NCI-H2227 (cell line): ENCODE results near the gene TBX18.

Source experiments
- DNase-seq: peaks from one replicate; lab custom pipeline; 2025; ENCODE audit not compliant: unreplicated experiment; lab: John Stamatoyannopoulos, UW

TBX18 gene

DNA sequence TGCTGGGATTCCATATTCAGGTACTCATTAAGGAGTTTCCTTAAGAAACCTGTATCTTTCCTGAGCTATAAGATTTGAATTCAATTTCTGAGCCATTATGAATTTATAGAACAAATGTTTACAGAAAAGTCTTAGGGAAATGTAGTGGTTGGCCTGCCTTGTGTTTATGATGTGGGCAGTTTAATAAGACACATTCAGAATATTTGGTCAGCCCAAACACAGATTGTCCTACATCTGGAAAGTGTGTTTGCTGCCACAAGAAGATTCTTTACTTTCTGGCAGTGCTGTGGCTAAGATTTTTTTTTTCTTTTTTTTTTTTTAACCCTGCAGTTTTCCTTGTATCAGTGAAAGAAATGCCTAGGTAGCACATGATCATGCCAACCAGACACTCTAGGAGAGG lies 15.2 kb downstream of the TBX18 start:
- no peak for DNase-seq

DNA sequence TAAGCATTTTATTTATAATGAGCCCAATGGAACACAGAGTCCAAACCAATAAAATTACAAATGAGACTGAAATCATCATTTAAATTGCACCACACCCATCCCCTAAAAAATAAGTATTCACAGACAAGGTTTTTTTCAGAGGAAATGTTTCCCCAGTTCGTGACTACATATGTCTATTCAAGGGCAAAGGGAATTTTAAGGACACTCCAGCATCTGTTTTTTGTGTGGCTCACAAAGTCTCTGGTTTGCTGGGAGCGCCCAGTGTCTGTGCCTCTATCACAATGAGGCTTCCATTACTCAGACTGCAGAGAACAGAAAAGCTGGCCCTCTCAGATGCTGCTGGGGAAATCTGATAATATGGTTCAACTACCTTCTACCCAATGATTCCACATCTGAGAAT lies 16.0 kb downstream of the TBX18 start:
- DNase-seq = no peak

DNA sequence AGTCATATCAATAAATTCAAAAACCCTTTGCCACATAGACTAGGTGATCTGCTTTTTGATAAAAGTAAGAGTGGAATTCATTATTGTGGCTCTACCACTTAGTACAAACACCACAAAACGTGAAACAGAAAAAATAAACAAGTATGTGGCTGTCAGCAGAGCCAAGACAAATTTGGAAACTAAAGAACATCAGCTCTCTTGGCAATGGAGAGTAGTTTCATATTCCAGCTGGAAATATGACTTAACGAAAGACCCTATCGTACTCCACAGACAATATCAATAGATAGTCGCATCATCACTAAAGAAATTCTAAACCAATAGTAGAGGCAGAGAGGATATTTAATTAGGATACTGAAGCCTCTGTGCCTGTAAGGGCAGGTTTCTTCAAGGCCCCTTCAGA lies 20.8 kb downstream of the TBX18 start:
- DNase-seq = no peak

- no peak for DNase-seq
Measured at GRCh38 chr6:84740385-84740784, 24.0 kb downstream of the TBX18 start.

GRCh38 chr6:84739866-84740208 lies 24.6 kb downstream of the TBX18 start:
- DNase-seq = no peak

- DNase-seq = no peak
Measured at GRCh38 chr6:84738996-84739865, 25.2 kb downstream of the TBX18 start.

GRCh38 chr6:84733889-84734288 lies 30.5 kb downstream of the TBX18 start:
- DNase-seq = no peak

- DNase-seq = no peak
Measured at GRCh38 chr6:84731901-84732300, 32.5 kb downstream of the TBX18 start.

- no peak for DNase-seq
Measured at GRCh38 chr6:84731401-84731800, 33.0 kb downstream of the TBX18 start.

DNA sequence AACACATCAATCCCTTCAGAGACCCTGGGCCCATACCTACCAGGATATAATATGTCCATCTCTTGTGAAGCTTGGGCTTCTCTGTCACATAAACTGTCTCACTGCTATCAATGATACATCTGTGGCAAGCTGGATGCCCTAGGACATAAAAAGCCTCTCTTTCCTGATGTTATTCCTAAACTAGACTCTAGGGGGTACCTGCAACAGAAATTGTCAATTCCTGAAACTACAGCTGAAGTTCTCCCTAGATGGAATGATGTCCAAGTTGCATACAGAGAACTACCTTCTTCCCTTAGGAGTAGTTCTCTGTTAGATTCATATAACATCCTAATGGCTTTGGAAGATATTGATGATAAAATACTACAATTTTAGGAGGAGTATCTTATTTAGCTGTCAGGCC lies 35.8 kb downstream of the TBX18 start:
- DNase-seq = peak; percentile 0

DNA sequence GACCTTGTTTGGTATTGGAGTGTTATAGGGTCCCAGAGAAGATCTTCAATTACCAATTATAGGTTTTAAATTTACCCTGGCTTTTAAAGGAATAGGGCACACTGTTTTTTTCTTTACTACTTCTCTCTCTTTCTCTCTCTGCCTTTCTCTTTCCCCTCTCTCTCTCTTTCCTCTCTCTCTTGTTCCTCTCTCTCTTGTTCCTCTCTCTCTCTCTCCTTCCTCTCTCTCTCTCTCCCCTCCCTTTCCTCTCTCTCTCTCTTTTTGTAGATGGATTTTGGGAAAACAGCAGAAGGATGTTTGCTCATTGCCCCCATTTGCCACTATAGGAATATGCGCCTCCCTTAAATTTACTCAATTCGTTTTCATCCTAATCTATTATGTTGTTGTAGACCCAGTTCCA lies 45.2 kb downstream of the TBX18 start:
- DNase-seq = no peak

- DNase-seq = no peak
Measured at GRCh38 chr6:84718038-84718955, 46.1 kb downstream of the TBX18 start.

DNA sequence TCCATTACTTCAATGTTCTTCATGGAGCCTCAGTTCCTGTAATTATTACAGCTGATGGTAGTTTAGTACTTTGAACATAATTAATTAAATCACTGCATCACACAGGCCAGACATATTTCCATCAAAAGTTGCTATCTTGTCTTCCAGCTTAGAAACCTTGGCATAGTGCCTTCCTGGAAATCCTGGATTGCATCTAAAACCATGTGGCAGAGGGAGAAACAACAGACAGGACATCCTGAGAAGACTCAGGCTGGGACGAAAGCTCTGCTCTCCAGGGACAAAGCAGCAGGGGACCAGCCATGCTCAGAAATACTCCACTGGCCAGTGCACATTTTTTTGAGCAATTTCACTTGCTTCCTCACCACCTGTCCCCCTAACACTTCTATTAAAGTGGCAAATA lies 55.3 kb downstream of the TBX18 start:
- no peak for DNase-seq

DNA sequence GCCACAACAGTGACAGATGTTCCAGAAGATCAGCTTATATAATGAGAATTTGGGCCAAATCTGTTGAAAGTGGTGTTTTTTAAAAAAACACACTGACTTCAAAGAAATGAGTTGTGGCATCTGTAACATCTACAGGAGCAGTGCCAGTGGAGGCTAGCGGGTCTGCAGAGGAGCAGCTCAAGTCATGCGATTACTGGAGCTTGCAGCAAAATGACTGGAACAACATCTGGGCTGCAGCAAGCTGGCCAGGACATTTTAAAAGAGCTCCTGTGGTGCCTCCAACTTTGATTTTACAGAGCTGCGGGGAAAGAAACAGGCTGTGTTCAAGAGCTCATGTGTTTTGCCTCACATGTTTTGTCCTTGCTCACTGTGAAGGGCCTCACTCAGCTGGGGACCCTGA lies 57.2 kb downstream of the TBX18 start:
- DNase-seq = no peak

DNA sequence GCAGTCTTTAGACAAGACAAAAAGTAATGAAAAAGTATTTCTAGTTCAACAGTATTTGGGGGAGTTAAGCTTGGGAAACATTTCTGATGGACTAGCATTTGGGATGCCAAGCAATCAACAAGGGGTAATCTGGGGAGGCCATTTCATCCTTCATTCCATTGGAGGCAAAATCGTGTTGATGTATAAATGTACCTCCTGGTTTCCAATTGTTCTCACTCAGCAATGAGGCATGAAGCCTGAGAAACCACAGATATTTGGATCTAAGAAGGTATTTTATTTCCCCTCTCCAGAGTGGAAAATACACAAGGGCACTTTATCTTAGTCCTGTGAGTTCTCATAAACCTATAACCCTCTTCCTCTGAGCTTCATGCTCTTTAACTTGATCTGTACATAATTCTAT lies 68.2 kb downstream of the TBX18 start:
- DNase-seq = no peak

GRCh38 chr6:84691978-84692623 lies 72.3 kb downstream of the TBX18 start:
- no peak for DNase-seq

DNA sequence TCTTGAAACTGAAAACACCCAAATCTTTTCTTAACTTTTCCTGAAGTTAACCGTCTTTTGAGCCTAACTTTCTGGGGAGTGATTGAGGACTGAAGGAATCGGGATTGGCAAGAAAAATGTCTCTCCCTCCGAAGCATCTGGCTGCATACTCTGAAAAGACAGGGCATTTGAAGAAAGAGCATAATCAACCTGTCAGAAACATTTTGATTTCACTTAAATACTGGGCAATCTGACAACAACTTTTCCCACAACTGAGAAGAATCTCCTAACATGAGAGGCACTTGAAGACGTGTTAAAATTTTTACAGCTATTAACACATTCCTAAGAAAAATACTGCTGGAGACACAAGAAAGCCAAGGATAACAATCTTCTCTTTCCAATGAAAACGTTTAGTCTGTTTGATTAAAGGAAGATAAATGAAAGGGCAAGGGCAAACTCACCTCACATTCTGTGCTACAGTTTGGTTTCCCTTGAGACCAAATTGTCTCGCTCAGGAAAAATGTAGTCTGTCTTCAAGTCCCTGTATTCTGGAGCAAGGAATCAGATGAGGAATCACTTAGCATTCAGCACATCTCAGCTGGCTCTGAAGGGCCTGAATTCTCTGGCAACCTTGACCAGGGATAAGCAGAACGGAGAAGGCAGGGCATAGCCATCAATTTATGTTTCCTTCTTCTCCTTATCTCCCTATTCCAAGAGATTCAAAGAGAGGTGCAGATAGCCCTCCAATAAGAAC lies 76.1 kb downstream of the TBX18 start:
- no peak for DNase-seq

DNA sequence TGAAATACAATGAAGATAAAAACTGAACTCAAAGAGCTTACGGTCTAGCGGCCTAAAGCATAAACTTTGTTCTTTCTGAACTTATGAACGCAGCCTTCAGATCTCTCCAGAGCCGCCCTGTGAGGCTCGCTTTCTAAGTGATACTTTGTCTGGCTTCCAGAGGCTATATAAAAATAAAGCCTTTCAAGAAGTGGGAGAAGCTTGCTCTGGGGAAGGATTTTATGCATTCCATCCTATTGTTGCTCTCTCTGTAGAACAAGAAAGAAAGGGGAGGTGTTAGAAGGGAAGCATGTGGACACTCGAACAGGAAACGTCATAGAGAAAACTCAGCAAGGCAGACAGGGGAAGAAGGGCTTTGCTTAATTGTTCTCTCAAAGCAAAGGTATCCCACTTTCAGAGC lies 77.0 kb downstream of the TBX18 start:
- DNase-seq = no peak

DNA sequence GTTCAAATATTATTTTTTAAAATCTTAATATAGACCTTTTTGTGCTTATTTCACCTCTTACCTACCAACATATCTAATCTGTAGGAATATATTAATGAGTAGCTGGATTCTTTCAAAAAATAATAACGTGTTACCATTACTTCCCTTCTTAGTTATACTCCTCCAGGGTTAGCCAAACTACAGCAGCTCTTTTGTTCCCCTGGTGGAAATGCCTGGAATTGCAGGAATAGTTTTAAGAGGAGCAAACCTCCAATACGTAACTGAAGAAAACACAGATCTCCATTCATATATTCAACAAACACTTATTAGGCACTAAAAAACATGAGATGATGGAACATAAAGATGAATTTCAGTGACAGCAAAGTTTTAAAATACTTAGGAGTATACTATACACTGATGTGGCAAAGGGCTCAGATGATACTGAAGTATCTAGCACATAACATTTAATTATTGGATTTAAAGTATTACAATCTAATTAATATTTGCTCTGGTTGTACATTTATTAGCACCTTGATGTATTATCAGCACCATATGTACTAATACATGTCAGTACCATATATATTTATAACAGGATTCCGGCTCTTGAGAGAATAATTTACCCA lies 78.3 kb downstream of the TBX18 start:
- DNase-seq = no peak

GRCh38 chr6:84681693-84682326 lies 82.6 kb downstream of the TBX18 start:
- no peak for DNase-seq
